Measurements from ENCODE around the gene HSF2BP.

Gene HSF2BP

DNA sequence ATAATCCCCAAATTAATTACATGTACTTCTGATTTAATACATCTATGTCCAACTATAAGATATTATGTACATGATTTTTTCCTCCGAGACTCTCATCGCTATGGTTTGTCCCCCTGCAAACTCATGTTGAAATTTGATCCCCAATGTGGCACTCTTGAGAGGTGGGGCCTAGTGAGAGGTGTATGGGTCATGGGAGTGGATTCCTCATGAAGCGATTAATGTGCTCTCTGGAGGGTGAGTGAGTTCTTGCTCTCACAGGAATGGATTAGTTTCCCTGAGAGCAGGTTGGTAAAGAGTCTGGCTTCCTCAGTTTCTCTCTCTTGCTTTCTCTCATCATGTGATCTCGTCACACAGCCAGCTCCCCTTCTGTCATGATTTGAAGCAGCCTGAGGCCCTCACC lies 16.1 kb downstream of the HSF2BP start:
- H3K9me3 ChIP-seq (ENCODE audit: control insufficient read depth in 5 of 5, low read length in 5 of 5): no peaks in the 10 kb centered on the region

DNA sequence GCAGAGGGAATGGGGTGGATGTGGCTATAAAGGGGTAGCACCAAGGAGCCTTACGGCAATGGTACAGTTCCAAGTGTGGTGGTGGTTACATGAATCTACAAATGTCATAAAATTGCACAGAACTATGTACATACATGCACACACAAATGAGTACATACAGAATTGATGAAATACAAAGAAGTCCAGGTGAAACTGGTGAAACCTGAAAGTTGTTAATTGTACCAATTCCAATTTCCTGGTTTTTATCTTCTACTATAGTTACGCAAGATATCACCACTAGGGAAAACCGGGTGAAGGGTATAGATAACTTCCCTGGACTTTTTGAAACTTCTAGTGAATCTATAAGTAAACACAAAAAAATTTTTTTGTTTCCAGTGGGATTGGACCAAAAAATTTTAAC lies 18.9 kb downstream of the HSF2BP start:
- Histone ChIP-seq H3K4me1 (ENCODE audit: control insufficient read depth in 5 of 5, insufficient read depth in 5 of 5, low read length in 5 of 5) (peaks cover 0 to 7% (median 2%) of the 10 kb centered on the region in 5 donors), H3K27me3 (ENCODE audit: control insufficient read depth in 5 of 5, insufficient read depth in 4 of 5, low read length in 5 of 5) (no peaks in the 10 kb centered on the region), H3K4me3 (ENCODE audit: low read depth in 1 of 5, low read length in 5 of 5) (no peak overlapping the region), H3K27ac (ENCODE audit: low read depth, low read length) (peak overlapping the region; percentile 20), H3K9me3 (ENCODE audit: control insufficient read depth in 5 of 5, low read length in 5 of 5) (no peaks in the 10 kb centered on the region), H3K36me3 (ENCODE audit: control insufficient read depth in 5 of 5, insufficient read depth in 5 of 5, low read length in 5 of 5) (no peaks in the 10 kb centered on the region), H3K9ac (ENCODE audit: low read length in 5 of 5) (no peak overlapping the region)

More for the DNA sequence above, 16.1 kb downstream of the HSF2BP start:
- Histone ChIP-seq H3K9ac (ENCODE audit: low read length in 5 of 5) (no peak overlapping the region), H3K4me1 (ENCODE audit: control insufficient read depth in 5 of 5, insufficient read depth in 5 of 5, low read length in 5 of 5) (peaks cover 2 to 18% (median 14%) of the 10 kb centered on the region in 5 donors), H3K36me3 (ENCODE audit: control insufficient read depth in 5 of 5, insufficient read depth in 5 of 5, low read length in 5 of 5) (no peaks in the 10 kb centered on the region), H3K27me3 (ENCODE audit: control insufficient read depth in 5 of 5, insufficient read depth in 4 of 5, low read length in 5 of 5) (no peaks in the 10 kb centered on the region), H3K27ac (ENCODE audit: low read depth, low read length) (no peak overlapping the region), H3K4me3 (ENCODE audit: low read depth in 1 of 5, low read length in 5 of 5) (no peak overlapping the region)

DNA sequence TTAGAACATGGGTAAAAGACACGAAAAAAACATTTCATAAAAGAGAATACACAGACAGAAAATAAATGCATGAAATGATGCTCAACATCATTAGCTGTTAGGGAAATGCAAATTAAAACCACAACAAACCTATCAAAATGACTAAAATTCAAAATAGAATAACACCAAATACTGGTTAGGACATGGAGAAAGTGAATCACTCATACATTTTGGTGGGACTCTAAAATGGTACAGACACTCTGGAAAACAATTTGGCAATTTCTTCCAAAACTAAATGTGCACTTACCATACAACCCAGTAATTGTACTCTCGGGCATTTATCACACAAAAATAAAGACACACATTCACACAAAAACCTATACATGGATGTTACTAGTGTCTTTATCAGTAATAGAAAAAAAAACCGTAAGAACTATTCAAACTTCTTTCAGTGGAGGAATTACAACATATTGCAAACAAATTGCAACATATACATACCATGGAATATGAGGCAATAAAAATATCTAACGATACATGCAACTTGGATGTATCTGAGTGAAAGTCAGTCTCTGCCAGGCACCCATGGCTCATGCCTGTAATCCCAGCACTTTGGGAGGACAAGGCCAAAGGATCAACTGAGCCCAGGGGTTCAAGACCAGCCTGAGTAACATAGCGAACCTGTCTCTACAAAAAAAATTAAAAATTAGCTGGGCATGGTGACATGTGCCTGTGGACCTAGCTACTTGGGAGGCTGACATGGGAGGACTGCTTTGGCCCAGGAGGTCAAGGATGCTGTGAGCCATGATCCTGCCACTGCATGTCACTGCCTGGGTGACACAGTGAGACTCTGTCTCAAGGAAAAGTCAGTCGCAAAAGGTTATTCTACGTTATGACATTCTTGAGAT lies 19.6 kb downstream of the HSF2BP start:
- peak overlapping the region; percentile 20 for H3K27ac ChIP-seq (ENCODE audit: low read depth, low read length)
- no peaks in the 10 kb centered on the region for H3K36me3 ChIP-seq (ENCODE audit: control insufficient read depth in 5 of 5, insufficient read depth in 5 of 5, low read length in 5 of 5)
- H3K9me3 ChIP-seq (ENCODE audit: control insufficient read depth in 5 of 5, low read length in 5 of 5): no peaks in the 10 kb centered on the region
- peaks cover 0 to 5% (median 0%) of the 10 kb centered on the region in 5 donors for H3K4me1 ChIP-seq (ENCODE audit: control insufficient read depth in 5 of 5, insufficient read depth in 5 of 5, low read length in 5 of 5)
- no peaks in the 10 kb centered on the region for H3K27me3 ChIP-seq (ENCODE audit: control insufficient read depth in 5 of 5, insufficient read depth in 4 of 5, low read length in 5 of 5)
- no peak overlapping the region for H3K9ac ChIP-seq (ENCODE audit: low read length in 5 of 5)
- no peak overlapping the region for H3K4me3 ChIP-seq (ENCODE audit: low read depth in 1 of 5, low read length in 5 of 5)

DNA sequence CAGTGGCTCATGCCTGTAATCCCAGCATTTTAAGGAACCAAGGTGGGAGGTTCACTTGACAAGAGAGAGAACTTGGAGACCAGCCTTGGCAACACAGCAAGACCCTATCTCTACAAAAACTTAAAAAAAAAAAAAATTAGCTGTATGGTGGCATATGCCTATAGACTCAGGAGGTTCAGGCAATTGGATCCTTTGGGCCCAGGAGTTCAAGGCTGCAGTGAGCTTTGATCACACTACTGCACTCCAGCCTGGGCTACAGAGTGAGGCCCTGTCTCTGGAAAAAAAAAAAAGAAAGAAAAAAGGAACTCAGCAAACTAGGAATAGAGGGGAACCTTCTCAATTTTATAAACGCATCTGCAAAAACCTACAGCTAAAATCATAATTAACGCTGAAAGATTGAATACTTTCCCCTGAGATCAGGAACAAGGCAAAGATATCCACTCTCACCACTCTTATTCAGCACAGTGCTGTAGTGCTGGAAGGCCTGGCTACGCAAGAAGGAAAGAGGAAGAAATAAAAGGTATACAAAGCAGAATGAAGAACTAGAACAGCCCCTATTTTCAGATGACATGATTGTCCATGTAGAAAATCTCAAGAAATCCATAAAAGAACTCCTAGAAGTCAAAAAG lies 21.6 kb downstream of the HSF2BP start:
- H3K9ac ChIP-seq (ENCODE audit: low read length in 5 of 5): no peak overlapping the region
- no peaks in the 10 kb centered on the region for H3K9me3 ChIP-seq (ENCODE audit: control insufficient read depth in 5 of 5, low read length in 5 of 5)
- H3K36me3 ChIP-seq (ENCODE audit: control insufficient read depth in 5 of 5, insufficient read depth in 5 of 5, low read length in 5 of 5): no peaks in the 10 kb centered on the region
- no peak overlapping the region for H3K4me3 ChIP-seq (ENCODE audit: low read depth in 1 of 5, low read length in 5 of 5)
- H3K4me1 ChIP-seq (ENCODE audit: control insufficient read depth in 5 of 5, insufficient read depth in 5 of 5, low read length in 5 of 5): peaks cover 0 to 5% (median 0%) of the 10 kb centered on the region in 5 donors
- H3K27me3 ChIP-seq (ENCODE audit: control insufficient read depth in 5 of 5, insufficient read depth in 4 of 5, low read length in 5 of 5): no peaks in the 10 kb centered on the region
- no peak overlapping the region for H3K27ac ChIP-seq (ENCODE audit: low read depth, low read length)

DNA sequence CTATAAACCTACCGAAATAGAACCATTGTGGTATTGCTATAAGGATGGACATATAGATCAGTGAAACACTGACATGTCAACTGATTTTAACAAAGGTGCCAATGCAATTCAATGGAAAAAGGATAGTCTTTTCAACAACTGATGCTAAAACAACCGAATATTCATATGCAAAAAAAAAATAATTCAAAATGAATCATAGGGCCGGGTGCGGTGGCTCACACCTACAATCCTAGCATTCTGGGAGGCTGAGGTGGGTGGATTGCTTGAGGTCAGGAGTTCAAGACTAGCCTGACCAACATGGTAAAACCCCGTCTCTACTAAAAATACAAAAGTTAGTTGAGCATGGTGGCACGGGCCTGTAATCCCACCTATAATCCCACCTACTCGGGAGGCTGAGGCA lies 23.9 kb downstream of the HSF2BP start:
- Histone ChIP-seq H3K27me3 (ENCODE audit: control insufficient read depth in 5 of 5, insufficient read depth in 4 of 5, low read length in 5 of 5) (no peaks in the 10 kb centered on the region), H3K9ac (ENCODE audit: low read length in 5 of 5) (no peak overlapping the region), H3K9me3 (ENCODE audit: control insufficient read depth in 5 of 5, low read length in 5 of 5) (no peaks in the 10 kb centered on the region), H3K4me1 (ENCODE audit: control insufficient read depth in 5 of 5, insufficient read depth in 5 of 5, low read length in 5 of 5) (peaks cover 0 to 5% (median 0%) of the 10 kb centered on the region in 5 donors), H3K4me3 (ENCODE audit: low read depth in 1 of 5, low read length in 5 of 5) (no peak overlapping the region), H3K36me3 (ENCODE audit: control insufficient read depth in 5 of 5, insufficient read depth in 5 of 5, low read length in 5 of 5) (no peaks in the 10 kb centered on the region), H3K27ac (ENCODE audit: low read depth, low read length) (no peak overlapping the region)

DNA sequence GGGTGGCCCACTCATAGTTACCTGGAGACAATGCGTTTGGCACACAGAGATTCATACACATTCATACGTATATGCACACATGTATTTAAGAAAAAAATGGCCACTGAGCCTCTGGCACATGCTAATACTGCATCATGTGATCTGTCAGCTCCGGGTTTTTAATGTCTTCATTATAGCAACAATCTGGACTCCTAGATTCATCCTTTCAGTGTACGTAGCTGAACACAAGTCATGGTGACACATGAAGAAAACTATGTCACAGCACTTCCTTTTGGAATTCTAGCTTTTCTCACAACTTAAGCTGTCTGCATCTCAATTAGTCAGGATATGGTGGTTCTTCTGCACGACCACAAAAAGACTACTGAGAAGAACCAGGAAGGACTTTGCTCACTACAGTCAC lies 24.7 kb downstream of the HSF2BP start:
- H3K9ac ChIP-seq (ENCODE audit: low read length in 5 of 5): no peak overlapping the region
- H3K9me3 ChIP-seq (ENCODE audit: control insufficient read depth in 5 of 5, low read length in 5 of 5): no peaks in the 10 kb centered on the region
- H3K27ac ChIP-seq (ENCODE audit: low read depth, low read length): no peak overlapping the region
- no peaks in the 10 kb centered on the region for H3K36me3 ChIP-seq (ENCODE audit: control insufficient read depth in 5 of 5, insufficient read depth in 5 of 5, low read length in 5 of 5)
- no peaks in the 10 kb centered on the region for H3K27me3 ChIP-seq (ENCODE audit: control insufficient read depth in 5 of 5, insufficient read depth in 4 of 5, low read length in 5 of 5)
- H3K4me1 ChIP-seq (ENCODE audit: control insufficient read depth in 5 of 5, insufficient read depth in 5 of 5, low read length in 5 of 5): no peaks in the 10 kb centered on the region
- H3K4me3 ChIP-seq (ENCODE audit: low read depth in 1 of 5, low read length in 5 of 5): no peak overlapping the region

DNA sequence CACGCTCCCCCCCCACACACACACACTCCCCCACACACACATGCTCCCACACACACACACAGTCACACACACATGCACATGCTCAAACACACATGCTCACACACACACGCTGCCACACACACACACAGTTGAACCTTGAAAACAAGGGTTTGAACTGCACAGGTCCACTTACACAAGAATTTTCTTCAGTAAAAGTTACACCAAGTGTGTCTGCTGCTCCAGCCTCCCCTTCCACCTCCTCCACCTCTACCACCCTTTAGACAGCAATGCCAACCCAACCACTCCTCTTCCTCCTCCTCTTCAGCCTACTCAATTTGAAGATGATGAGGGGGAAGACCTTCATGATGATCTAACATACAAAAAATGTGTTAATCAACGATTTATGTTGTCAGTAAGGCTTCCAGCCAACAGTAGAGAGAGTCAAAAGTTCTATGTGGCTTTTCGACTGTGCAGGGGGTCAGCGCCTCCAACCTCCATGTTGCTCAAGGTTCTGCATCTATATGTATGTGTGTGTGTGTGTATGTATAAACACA lies 26.8 kb downstream of the HSF2BP start:
- peaks cover 0 to 3% (median 0%) of the 10 kb centered on the region in 5 donors for H3K4me1 ChIP-seq (ENCODE audit: control insufficient read depth in 5 of 5, insufficient read depth in 5 of 5, low read length in 5 of 5)
- H3K36me3 ChIP-seq (ENCODE audit: control insufficient read depth in 5 of 5, insufficient read depth in 5 of 5, low read length in 5 of 5): no peaks in the 10 kb centered on the region
- H3K9me3 ChIP-seq (ENCODE audit: control insufficient read depth in 5 of 5, low read length in 5 of 5): no peaks in the 10 kb centered on the region
- H3K4me3 ChIP-seq (ENCODE audit: low read depth in 1 of 5, low read length in 5 of 5): no peak overlapping the region
- no peak overlapping the region for H3K9ac ChIP-seq (ENCODE audit: low read length in 5 of 5)
- no peak overlapping the region for H3K27ac ChIP-seq (ENCODE audit: low read depth, low read length)
- H3K27me3 ChIP-seq (ENCODE audit: control insufficient read depth in 5 of 5, insufficient read depth in 4 of 5, low read length in 5 of 5): no peaks in the 10 kb centered on the region

DNA sequence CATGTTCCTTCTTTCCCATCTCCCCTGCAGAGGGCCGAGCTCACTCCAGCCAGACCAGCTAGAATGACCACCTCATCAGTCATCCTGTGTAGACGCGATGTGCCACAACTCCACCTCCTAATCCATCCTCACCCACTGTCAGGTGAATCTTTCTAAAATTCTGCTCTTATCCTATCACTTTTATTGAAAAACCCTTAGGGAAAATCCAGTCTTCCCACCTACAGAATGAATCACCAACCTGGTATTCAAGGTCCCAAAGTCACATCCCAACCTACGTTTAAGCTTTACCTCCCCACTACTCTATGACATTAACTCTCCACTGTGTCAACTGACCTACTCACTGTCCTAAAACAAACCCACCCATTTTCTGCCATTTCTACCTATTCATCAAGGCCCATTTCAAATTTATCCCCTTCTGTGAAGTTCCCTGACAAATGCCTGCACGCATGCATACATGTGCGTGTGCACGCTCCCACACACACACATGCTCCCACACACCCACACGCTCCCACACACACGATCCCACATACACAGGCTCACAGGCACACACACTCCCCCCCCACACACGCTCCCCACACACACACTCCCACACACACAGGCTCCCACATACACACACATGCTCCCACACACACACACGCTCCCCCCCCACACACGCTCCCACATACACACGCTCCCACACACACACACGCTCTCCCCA lies 27.7 kb downstream of the HSF2BP start:
- no peaks in the 10 kb centered on the region for H3K9me3 ChIP-seq (ENCODE audit: control insufficient read depth in 5 of 5, low read length in 5 of 5)
- H3K27ac ChIP-seq (ENCODE audit: low read depth, low read length): no peak overlapping the region
- peaks cover 0 to 6% (median 0%) of the 10 kb centered on the region in 5 donors for H3K4me1 ChIP-seq (ENCODE audit: control insufficient read depth in 5 of 5, insufficient read depth in 5 of 5, low read length in 5 of 5)
- no peak overlapping the region for H3K9ac ChIP-seq (ENCODE audit: low read length in 5 of 5)
- no peak overlapping the region for H3K4me3 ChIP-seq (ENCODE audit: low read depth in 1 of 5, low read length in 5 of 5)
- H3K36me3 ChIP-seq (ENCODE audit: control insufficient read depth in 5 of 5, insufficient read depth in 5 of 5, low read length in 5 of 5): no peaks in the 10 kb centered on the region
- H3K27me3 ChIP-seq (ENCODE audit: control insufficient read depth in 5 of 5, insufficient read depth in 4 of 5, low read length in 5 of 5): no peaks in the 10 kb centered on the region

DNA sequence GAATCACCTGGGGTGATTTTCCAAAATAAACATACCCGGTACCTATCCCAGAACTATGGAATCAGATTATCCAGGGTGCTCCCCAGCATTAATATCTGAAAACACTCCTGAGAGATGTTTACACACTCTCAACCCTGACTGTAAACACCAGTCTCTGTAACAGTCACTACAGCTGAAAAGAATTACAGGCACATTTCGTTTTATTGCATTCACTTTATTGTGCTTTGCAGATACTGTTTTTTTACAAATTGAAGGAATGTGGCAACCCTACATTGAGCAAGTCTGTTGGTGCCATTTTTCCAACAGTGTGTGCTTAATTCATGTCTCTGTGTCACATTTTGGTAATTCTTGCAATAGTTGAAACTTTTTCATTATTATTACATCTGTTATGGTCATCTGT lies 31.8 kb downstream of the HSF2BP start:
- Histone ChIP-seq H3K27ac (ENCODE audit: low read depth, low read length) (no peak overlapping the region), H3K4me1 (ENCODE audit: control insufficient read depth in 5 of 5, insufficient read depth in 5 of 5, low read length in 5 of 5) (peaks cover 0 to 6% (median 0%) of the 10 kb centered on the region in 5 donors), H3K9me3 (ENCODE audit: control insufficient read depth in 5 of 5, low read length in 5 of 5) (no peaks in the 10 kb centered on the region), H3K4me3 (ENCODE audit: low read depth in 1 of 5, low read length in 5 of 5) (no peak overlapping the region), H3K9ac (ENCODE audit: low read length in 5 of 5) (no peak overlapping the region), H3K36me3 (ENCODE audit: control insufficient read depth in 5 of 5, insufficient read depth in 5 of 5, low read length in 5 of 5) (no peaks in the 10 kb centered on the region), H3K27me3 (ENCODE audit: control insufficient read depth in 5 of 5, insufficient read depth in 4 of 5, low read length in 5 of 5) (no peaks in the 10 kb centered on the region)

DNA sequence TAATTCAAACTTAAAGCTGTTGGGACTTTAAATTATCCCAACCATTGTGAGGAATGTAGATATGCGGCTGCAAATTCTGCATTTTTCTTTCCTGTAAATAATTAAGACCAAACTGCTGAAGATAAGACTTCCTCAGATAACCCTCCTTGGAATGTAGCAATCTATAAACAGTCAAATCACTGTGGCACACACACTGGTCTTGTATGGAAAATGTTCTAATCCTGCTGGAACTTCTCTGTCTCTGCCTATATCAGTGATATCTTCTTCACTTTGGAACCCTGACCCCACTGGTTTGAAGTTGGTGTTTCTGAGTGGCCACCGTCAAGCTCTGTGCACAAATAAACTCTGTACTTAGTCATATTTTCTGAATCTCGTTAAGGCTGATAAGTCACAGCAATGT lies 32.9 kb downstream of the HSF2BP start:
- Histone ChIP-seq H3K9ac (ENCODE audit: low read length in 5 of 5) (no peak overlapping the region), H3K9me3 (ENCODE audit: control insufficient read depth in 5 of 5, low read length in 5 of 5) (no peaks in the 10 kb centered on the region), H3K4me3 (ENCODE audit: low read depth in 1 of 5, low read length in 5 of 5) (no peak overlapping the region), H3K27me3 (ENCODE audit: control insufficient read depth in 5 of 5, insufficient read depth in 4 of 5, low read length in 5 of 5) (no peaks in the 10 kb centered on the region), H3K4me1 (ENCODE audit: control insufficient read depth in 5 of 5, insufficient read depth in 5 of 5, low read length in 5 of 5) (peaks cover 0 to 6% (median 0%) of the 10 kb centered on the region in 5 donors), H3K36me3 (ENCODE audit: control insufficient read depth in 5 of 5, insufficient read depth in 5 of 5, low read length in 5 of 5) (no peaks in the 10 kb centered on the region), H3K27ac (ENCODE audit: low read depth, low read length) (no peak overlapping the region)

All from subcutaneous abdominal adipose tissue (tissue), 5 donors.